ENCODE data around the gene CCSER2. TPM values are rescaled to one million over a fixed set of nuclear protein-coding genes. Genes with fewer than 3 reads are reported as not detected.

CCSER2 gene
- total RNA-seq, 1 experiment from 2014 or later = 23.1 TPM

DNA sequence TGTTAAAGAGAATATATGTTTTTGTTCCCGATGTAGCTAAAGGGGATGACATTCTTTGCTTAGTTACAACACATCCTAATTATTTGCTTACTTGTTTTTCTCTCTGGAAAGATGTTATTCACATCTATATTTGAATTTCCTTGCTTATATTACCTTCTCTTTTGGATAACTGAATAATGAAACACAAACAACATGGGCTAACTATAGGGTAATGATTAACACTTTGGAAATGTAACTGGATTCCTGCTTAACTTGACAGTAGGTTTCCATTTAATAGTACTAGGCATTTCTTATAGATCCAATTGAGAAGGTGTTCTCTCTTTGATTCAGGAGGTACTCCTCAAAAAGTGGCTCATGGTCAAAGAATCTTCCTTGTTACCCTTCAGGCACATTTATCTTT lies 141.1 kb downstream of the CCSER2 start:
- peaks cover 7% of the 10 kb centered on the region for H3K4me1 Mint-ChIP-seq (ENCODE audit: low read depth, unreplicated experiment)
- no TSS peak for BruUV-seq (replicated peaks)
- Histone ChIP-seq H3K4me1 (peaks cover 11% of the 10 kb centered on the region), H3K9me3 (no peaks in the 10 kb centered on the region), H3K36me3 (ENCODE audit: control insufficient read depth, insufficient read depth, low read length) (no peaks in the 10 kb centered on the region; the same call in 1 of the 2 replicates), H3K4me3 (ENCODE audit: low read depth, low read length) (no peak overlapping the region), H3K27me3 (replicated peaks; ENCODE audit: control insufficient read depth, insufficient read depth, low read length) (no peaks in the 10 kb centered on the region)
- no peaks in the 10 kb centered on the region for H3K27me3 Mint-ChIP-seq (ENCODE audit: insufficient read depth, unreplicated experiment)
- H3K9me3 Mint-ChIP-seq (ENCODE audit: unreplicated experiment) = no peaks in the 10 kb centered on the region
- intact Hi-C loops (cut with micrococcal nuclease; ENCODE audit: unreplicated experiment) = no loop called here
- H3K36me3 Mint-ChIP-seq (ENCODE audit: insufficient read depth, unreplicated experiment) = peaks cover 14% of the 10 kb centered on the region
- H3K27ac Mint-ChIP-seq (ENCODE audit: unreplicated experiment) = no peak overlapping the region
- ChIA-PET CTCF (no interaction called here), POLR2A (no interaction called here)
- no peak overlapping the region for H3K4me3 Mint-ChIP-seq (ENCODE audit: unreplicated experiment)
- DNase-seq = no peak
- TF ChIP-seq, protein P1, sequence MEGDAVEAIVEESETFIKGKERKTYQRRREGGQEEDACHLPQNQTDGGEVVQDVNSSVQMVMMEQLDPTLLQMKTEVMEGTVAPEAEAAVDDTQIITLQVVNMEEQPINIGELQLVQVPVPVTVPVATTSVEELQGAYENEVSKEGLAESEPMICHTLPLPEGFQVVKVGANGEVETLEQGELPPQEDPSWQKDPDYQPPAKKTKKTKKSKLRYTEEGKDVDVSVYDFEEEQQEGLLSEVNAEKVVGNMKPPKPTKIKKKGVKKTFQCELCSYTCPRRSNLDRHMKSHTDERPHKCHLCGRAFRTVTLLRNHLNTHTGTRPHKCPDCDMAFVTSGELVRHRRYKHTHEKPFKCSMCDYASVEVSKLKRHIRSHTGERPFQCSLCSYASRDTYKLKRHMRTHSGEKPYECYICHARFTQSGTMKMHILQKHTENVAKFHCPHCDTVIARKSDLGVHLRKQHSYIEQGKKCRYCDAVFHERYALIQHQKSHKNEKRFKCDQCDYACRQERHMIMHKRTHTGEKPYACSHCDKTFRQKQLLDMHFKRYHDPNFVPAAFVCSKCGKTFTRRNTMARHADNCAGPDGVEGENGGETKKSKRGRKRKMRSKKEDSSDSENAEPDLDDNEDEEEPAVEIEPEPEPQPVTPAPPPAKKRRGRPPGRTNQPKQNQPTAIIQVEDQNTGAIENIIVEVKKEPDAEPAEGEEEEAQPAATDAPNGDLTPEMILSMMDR (IDR thresholded peaks at IDR 0.05; ENCODE audit: insufficient read depth in 1 of 2, low read depth in 1 of 2, low read length in 1 of 2, severe bottlenecking in 1 of 2, unreplicated experiment in 1 of 2) = no peak

DNA sequence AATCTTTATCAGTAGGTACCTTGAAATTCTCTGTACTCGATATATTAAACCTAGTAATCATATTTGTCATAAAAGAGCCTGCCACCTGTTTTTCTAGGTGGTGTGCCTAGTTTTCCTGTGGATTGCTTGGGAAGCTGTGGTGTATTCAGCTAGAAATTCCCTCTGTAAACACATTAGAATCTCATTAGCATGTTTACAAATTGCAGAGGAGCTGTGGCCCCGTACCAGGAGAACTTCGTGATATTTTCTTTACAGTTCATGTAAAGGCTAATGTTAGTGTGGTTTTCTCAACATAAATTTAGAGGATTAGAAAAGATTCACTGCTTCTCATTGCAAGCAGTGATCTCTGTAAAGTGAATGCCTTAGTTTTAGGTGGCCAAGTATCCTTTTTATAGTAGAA lies 144.7 kb downstream of the CCSER2 start:
- no peaks in the 10 kb centered on the region for H3K27me3 Mint-ChIP-seq (ENCODE audit: insufficient read depth, unreplicated experiment)
- Histone ChIP-seq H3K27me3 (replicated peaks; ENCODE audit: control insufficient read depth, insufficient read depth, low read length) (no peaks in the 10 kb centered on the region), H3K4me1 (peaks cover 11% of the 10 kb centered on the region), H3K4me3 (ENCODE audit: low read depth, low read length) (no peak overlapping the region), H3K9me3 (no peaks in the 10 kb centered on the region), H3K36me3 (ENCODE audit: control insufficient read depth, insufficient read depth, low read length) (no peaks in the 10 kb centered on the region)
- H3K36me3 Mint-ChIP-seq (ENCODE audit: insufficient read depth, unreplicated experiment) = no peaks in the 10 kb centered on the region
- DNase-seq = no peak
- H3K27ac Mint-ChIP-seq (ENCODE audit: unreplicated experiment) = no peak overlapping the region
- no peak overlapping the region for H3K4me3 Mint-ChIP-seq (ENCODE audit: unreplicated experiment)
- intact Hi-C loops (cut with micrococcal nuclease; ENCODE audit: unreplicated experiment) = no loop called here
- TF ChIP-seq, protein P1 (IDR thresholded peaks at IDR 0.05; ENCODE audit: insufficient read depth in 1 of 2, low read depth in 1 of 2, low read length in 1 of 2, severe bottlenecking in 1 of 2, unreplicated experiment in 1 of 2) = no peak
- H3K9me3 Mint-ChIP-seq (ENCODE audit: unreplicated experiment) = no peaks in the 10 kb centered on the region
- H3K4me1 Mint-ChIP-seq (ENCODE audit: low read depth, unreplicated experiment) = peaks cover 7% of the 10 kb centered on the region
- POLR2A ChIA-PET = no interaction called here
- no TSS peak for BruUV-seq (replicated peaks)
- CTCF ChIA-PET = no interaction called here

DNA sequence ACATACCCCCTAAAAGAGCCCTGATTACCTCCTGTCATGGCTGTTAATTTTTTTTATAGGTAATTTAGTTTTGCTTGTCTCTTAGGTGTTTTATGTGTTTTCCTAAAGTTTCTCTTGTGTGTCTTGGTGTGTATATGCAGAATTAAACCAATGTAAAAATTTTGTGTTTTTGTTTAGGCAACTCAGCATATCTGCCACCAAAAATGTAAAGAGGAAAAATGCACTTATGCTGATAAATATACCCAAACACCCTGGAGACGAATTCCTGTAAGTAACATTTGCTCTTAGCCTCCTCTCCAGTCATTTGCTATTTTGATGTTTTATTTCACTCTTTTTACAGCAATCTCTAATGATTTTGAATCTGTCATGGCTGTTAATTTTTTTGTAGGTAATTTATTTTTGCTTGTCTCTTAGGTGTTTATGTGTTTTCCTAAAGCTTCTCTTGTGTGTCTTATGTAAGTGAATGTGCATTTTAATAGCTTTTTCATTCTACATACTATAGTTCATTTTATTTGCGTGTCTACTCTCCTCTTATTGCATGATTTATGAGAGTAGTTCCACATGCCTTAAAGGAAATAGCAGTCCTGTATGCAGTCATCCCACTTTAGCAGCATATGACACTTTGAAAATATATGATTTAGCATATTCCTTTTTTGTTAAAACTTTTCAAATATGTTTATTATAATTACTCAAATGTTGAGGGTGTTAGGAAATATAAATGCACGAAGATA lies 149.2 kb downstream of the CCSER2 start:
- H3K4me3 Mint-ChIP-seq (ENCODE audit: unreplicated experiment) = no peak overlapping the region
- Histone ChIP-seq H3K4me3 (ENCODE audit: low read depth, low read length) (no peak overlapping the region), H3K27me3 (replicated peaks; ENCODE audit: control insufficient read depth, insufficient read depth, low read length) (no peaks in the 10 kb centered on the region), H3K36me3 (ENCODE audit: control insufficient read depth, insufficient read depth, low read length) (no peaks in the 10 kb centered on the region), H3K9me3 (no peaks in the 10 kb centered on the region), H3K4me1 (peaks cover 5% of the 10 kb centered on the region; the same call in 1 of the 2 replicates)
- no peak overlapping the region for H3K27ac Mint-ChIP-seq (ENCODE audit: unreplicated experiment)
- BruUV-seq (replicated peaks) = no TSS peak
- intact Hi-C loops (cut with micrococcal nuclease; ENCODE audit: unreplicated experiment) = no loop called here
- TF ChIP-seq, protein P1 (IDR thresholded peaks at IDR 0.05; ENCODE audit: insufficient read depth in 1 of 2, low read depth in 1 of 2, low read length in 1 of 2, severe bottlenecking in 1 of 2, unreplicated experiment in 1 of 2) = no peak
- CTCF ChIA-PET = no interaction called here
- POLR2A ChIA-PET = no interaction called here
- H3K9me3 Mint-ChIP-seq (ENCODE audit: unreplicated experiment) = no peaks in the 10 kb centered on the region
- no peak for DNase-seq
- no peaks in the 10 kb centered on the region for H3K27me3 Mint-ChIP-seq (ENCODE audit: insufficient read depth, unreplicated experiment)
- H3K4me1 Mint-ChIP-seq (ENCODE audit: low read depth, unreplicated experiment) = no peaks in the 10 kb centered on the region
- peaks cover 5% of the 10 kb centered on the region for H3K36me3 Mint-ChIP-seq (ENCODE audit: insufficient read depth, unreplicated experiment)
